Right renal pelvis (tissue), 4 donors: ENCODE results near the gene CPXM1. TPM values are rescaled to one million over a fixed set of nuclear protein-coding genes. Genes with fewer than 3 reads are reported as not detected.

ENCODE experiments used
- DNase-seq, 4 donors: peaks; one replicate each; pipeline ENCODE4 v3.0.0-alpha.2; 2013; ENCODE audit warnings: low read depth in 4 of 4, low spot score in 3 of 4, missing footprints in 1 of 4
- polyA plus RNA-seq, 4 donors: library from polyadenylated mRNA; unstranded; fragments of 120-200 nt; gene quantifications; one replicate each; pipeline ENCODE4 v1.2.1, GENCODE V29; 2013; ENCODE audit not compliant: insufficient read length in 4 of 4

Gene CPXM1
- polyA plus RNA-seq, 4 donors, result 234 to 339 (median 276) TPM

DNA sequence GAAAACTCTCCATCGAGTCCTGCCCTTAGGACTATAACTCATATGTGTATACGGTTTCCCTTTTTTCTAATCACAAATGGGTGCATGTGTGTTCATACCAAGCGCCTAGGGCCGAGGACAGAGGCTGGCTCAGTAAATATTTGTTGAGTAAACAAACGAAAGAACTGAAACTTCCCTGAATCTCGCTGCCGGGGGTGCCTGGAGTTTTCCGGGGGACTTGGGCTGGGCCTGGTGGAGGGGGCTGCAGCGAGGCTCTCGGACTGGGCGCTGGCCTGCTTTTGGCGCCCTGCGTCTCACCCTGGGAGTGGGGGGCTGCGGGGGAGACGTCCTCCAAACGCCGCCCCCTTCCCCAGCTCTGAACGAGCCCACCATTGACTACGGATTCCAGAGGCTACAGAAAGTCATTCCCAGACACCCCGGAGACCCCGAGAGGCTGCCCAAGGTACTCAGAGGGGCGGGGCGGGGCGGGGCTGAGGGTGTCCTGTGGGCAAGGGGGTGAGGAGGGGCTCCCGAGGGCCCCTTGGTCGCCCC is 49.0 kb downstream of the CPXM1 start:
- DNase-seq, result no peak

- no peak for DNase-seq
Observed at GRCh38 chr20:2750491-2751251, 49.8 kb downstream of the CPXM1 start.

DNA sequence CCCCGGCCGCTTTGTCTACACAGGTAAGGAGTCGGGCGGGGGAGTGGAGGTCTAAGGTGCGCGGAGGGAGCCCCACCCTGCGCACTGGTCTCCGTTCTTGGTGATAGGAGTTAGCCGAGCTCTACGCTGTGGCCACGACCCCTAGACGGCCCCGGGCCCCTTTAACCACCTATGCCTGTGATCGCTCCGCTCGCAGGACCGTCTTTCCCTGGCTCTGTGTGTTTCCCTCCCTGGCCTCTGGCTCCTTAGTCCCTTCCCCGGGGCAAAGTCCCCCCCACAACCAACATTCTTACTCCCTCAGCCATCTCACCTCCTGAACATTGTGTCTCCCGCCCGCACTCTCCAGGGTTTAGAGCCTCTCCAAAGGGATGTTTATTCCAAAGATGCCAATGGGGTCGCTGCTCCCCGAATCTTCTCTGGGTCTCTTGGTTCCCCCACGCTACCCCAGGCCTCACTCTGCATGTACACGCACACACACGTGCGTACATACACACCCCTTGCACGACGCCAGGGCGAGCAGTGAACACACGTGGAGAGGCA is 50.4 kb downstream of the CPXM1 start:
- no peak for DNase-seq

DNA sequence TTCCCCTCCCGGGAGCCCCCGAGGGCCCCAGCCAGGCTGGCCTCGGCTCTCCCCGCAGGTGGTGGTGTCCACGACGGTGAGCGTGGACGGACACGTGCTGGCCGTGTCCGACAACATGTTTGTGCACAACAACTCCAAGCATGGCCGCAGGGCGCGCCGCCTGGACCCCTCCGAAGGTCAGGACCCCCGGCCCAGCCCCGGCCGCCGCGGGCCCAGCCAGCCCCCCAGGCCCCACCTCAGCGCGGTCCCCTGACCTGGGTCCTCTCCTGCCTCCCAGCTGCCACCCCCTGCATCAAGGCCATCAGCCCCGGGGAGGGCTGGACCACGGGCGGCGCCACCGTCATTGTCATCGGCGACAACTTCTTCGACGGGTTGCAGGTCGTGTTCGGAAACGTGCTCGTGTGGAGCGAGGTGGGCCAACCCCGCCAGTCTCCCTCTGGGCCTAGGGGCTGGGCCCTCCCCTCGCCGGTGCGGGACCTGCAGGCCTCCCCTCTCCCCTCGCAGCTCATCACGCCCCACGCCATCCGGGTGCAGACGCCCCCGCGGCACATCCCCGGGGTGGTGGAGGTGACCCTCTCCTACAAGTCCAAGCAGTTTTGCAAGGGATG is 51.0 kb downstream of the CPXM1 start:
- no peak for DNase-seq

- no peak for DNase-seq
Observed at GRCh38 chr20:2748551-2749342, 51.7 kb downstream of the CPXM1 start.

DNA sequence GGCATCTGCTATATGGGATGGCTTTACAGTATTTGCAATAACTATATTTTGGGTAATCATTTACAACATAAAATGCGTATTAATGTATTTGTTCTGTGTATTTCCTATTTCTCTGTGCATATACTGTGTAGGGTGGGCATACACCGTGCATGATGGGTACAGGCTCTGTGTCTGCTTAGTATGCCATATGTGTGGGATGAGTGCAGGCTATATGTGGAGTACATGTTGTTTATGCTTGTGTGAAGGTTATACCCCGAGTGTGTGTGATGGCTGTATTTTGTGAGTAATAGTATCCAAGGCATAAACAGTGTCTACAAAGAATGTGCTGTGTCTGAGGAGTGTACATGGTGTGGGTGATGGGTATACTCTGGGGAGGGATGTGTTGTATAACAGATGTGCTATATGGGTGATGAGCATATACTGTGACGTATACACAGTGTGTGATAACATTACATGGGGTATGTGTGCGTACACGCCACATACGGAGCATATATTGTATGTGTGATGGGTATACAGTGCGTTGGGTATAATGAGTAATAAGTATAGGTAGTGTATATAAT is 52.7 kb downstream of the CPXM1 start:
- no peak for DNase-seq

DNA sequence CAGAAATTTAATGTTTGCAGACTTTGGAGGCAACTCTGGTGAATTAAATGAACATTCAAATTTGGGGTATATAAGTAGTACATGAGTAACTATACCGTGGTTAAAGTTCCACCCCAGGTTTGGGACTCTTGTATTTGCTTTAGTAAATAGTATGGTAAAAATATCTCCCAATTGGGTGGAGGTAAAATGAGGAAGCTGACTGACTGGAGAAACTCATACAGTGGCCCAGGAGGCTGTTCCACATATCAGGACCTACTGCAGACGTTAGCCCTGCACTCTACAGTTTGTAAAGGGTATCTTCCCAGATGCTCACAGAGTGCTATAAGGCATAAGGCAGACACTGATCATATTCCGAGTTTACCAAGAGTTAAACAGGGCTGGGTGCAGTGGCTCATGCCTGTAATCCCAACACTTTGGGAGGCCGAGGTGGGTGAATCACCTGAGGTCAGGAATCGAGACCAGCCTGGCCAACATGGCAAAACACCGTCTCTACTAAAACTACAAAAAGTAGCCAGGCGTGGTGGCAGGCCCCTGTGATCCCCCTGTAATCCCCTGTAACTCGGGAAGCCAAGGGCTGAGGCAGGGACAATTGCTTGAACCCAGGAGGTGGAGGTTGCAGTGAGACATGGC is 53.7 kb downstream of the CPXM1 start:
- DNase-seq, result no peak

GRCh38 chr20:2745936-2746635 is 54.3 kb downstream of the CPXM1 start:
- no peak for DNase-seq

DNA sequence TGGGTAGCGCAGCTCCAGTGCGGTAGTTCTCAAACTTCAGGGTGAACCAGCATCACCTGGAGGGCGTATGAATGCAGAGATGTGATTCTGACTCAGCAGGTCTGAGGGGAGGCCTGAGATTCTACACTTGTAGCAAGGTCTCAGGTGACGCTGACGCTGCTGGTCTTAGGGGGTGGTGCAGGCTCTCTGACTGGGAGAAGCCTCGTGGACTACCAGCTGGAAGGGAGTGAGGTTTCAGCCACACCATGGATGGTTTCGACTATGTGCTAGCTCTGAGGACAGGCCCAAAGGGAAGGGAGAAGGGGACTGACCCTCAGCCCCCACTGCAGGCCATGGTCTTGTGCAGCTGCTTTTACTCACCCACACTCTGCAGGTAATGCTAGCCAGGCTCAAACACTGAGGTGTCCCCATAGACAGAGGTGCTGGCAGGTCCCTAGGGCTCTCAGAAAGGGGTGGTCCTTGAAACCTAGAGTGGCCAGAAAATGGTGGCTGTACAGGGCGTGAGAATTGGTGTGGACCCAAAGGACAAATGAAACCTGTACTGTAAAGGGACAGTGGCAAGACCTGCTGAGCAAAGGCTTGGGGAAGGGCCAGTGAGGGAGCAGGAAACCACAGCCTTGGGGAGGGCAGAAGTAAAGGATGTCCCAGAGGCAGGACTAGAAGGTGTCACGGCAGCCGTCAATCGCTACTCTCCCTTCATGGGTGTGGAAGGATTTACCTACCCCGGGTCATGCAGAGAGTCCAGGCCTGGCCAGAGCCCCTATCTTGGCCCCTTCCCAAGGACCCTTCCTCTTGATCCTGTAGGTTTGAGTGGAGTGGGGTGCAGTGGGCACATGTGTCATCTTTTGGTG is 55.1 kb downstream of the CPXM1 start:
- DNase-seq, result no peak

Other genes with a start within 250 kb of the CPXM1 start
- 100 to 1,000 TPM; 229 to 245 (median 232) TPM for gene NOP56, start 148.0 kb downstream of the CPXM1 start, polyA plus RNA-seq
- 100 to 1,000 TPM; 124 to 143 (median 126) TPM for gene IDH3B, start 136.4 kb downstream of the CPXM1 start, polyA plus RNA-seq
- 10 to 100 TPM; 31.5 to 34.2 (median 33.0) TPM for gene EBF4, start 107.8 kb downstream of the CPXM1 start, polyA plus RNA-seq
- gene C20orf141, start 14.4 kb upstream of the CPXM1 start, polyA plus RNA-seq, result not detected
- gene TMEM239, start 15.7 kb upstream of the CPXM1 start, polyA plus RNA-seq, result under 1 TPM; 0.01 to 0.17 (median 0.11) TPM
- 10 to 100 TPM; 61.1 to 74.4 (median 62.3) TPM for gene PCED1A, start 40.0 kb upstream of the CPXM1 start, polyA plus RNA-seq
- 10 to 100 TPM; 35.6 to 42.6 (median 37.6) TPM for gene VPS16, start 40.1 kb upstream of the CPXM1 start, polyA plus RNA-seq
- gene PTPRA, start 72.9 kb upstream of the CPXM1 start, polyA plus RNA-seq, result 100 to 1,000 TPM in 3 of 4 donors, 10 to 100 TPM in 1; 98.5 to 128 (median 120) TPM
- gene GNRH2, start 243.0 kb upstream of the CPXM1 start, polyA plus RNA-seq, result under 1 TPM in 2 of 4 donors, not detected in 2; 0.27 to 0.43 TPM
- 10 to 100 TPM; 48.2 to 80.8 (median 54.5) TPM for gene MRPS26, start 245.4 kb upstream of the CPXM1 start, polyA plus RNA-seq